Activated naive CD4-positive, alpha-beta T cell treated with anti-CD3 and anti-CD28 coated beads, Interleukin-2, amount 50 U/mL, for 24 hours (primary cell): ENCODE data around the gene ATG9B.

Experiments
- H3K27ac Mint-ChIP-seq: one replicate; pipeline ENCODE4 v1.8.0; 2021; ENCODE audit warnings: mild to moderate bottlenecking, mixed read lengths
- H3K27me3 Mint-ChIP-seq: one replicate; pipeline ENCODE4 v1.8.0; 2021; ENCODE audit warnings: mixed read lengths
- H3K36me3 Mint-ChIP-seq: one replicate; pipeline ENCODE4 v1.8.0; 2021; ENCODE audit warnings: mixed read lengths
- H3K4me1 Mint-ChIP-seq: one replicate; pipeline ENCODE4 v1.8.0; 2021; ENCODE audit warnings: mixed read lengths
- H3K4me3 Mint-ChIP-seq: one replicate; pipeline ENCODE4 v1.8.0; 2021; ENCODE audit warnings: mild to moderate bottlenecking, mixed read lengths
- H3K9me3 Mint-ChIP-seq: one replicate; pipeline ENCODE4 v1.8.0; 2021; ENCODE audit warnings: mixed read lengths

ATG9B gene

DNA sequence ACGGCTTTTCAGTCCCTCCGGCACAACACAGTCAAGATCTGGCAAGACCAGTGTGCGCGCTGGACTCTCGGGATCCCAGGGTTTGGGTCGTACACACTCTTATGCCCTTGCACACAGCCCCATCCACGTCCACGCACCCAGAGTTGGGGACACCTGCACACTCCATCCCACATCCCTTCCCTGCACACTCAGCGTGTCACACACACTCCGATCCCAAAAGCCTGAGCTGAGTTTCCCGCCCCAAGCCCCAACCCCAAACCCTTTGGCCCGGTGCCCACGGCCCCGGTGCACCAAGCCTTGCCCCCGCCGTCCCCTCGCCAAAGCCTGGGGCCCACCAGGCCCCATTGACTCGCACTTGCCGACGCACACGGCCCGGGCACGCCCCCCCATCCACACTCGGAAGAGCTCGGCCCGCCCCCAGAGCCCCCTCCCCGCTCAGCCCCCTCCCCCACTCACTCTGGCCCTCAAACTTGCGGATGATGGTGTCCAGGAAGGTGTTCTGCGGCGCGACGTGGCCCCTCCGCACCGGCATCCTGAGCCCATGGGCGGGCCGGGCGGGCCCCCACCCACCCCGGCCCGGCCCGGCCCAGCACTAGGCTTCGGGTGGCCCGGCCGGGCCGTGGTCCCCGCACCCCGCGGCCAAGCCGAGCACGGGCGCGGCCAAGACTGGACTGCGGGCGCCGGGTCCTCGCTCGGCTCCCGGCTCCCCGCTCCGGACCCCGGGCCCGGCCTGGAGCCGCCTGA lies 46.7 kb downstream of the ATG9B start:
- Mint-ChIP-seq H3K27ac (no peak overlapping the region), H3K4me1 (peaks cover 35% of the 10 kb centered on the region), H3K4me3 (peak overlapping the region; percentile 86), H3K36me3 (no peaks in the 10 kb centered on the region), H3K9me3 (no peaks in the 10 kb centered on the region), H3K27me3 (peaks cover 14% of the 10 kb centered on the region)

DNA sequence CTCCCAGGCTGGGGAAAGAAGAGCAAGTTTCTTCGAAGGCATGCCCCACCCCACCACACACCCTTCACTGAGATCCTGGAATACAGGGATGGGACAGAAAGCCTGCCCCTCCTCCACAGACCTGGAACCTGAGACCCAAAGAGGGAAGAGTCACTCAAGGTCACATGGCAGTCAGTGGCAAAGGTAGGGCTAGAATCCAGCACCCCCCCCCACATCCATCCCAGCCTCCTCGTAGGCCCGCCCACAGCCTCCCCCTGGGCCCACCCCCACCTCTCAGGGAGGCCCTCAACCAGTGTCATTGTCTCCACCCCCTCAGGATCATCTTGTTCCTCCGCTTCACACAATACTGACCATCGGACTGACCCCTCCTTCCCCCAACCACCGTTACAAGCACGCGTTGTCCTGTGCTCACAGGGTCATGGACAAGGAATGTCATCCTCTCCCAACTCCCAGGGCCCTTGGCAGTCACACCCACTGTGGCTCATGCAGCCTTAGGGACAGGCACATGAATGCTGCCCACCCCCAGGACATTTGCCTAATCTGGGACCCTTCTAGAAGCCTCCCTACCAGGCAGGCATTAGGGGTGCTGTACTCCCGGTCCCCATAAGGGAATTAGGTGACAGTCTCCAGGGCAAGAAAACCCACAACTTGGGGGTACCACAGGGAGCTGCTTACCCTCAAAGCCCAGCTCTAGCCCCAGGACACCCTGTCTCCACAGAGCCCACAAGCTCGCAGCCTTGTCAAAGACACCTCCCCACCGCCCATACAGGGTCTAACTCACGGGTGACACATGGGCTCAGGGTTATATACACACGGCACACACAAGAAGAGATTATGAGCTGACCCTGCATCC lies 47.5 kb downstream of the ATG9B start:
- H3K36me3 Mint-ChIP-seq: no peaks in the 10 kb centered on the region

DNA sequence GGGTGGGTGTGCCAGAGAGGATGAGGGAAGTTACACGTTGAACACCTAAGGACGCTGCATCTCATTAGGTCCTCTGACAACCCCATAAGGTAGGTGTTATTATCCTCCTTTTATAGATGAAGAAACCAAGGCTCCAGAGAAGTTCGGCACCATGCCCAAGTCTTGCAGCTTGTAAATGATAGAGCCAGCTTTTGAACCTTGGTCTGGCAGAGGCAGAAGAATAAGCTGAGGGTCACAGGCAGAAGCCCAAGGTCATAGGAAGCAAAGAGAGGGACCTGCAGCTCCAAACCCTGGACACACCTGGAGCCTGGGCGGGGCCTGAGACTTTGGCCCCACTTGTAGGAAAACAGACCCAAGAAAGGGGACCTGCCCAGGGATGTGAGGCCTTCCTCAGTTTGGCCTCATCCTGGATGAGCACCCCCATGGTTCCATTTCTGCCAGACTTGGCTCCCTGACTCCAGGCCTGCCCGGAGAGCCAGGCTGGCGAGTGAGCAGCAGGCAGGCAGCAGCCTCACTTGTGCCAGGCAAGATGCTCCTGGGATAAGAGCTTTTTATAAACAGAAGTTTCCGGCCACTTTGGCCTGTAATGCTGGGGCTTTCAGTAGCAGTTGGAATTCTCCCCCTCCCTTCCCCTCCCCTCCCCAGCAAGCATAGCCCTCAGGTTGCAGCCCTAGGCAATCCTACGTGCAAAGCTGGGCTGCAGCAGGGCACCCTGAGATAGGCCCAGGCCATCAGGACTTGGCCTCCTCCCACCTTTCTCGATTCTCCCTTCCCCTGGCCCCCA lies 48.6 kb downstream of the ATG9B start:
- peaks cover 10% of the 10 kb centered on the region for H3K27me3 Mint-ChIP-seq
- H3K27ac Mint-ChIP-seq: peak overlapping the region; percentile 17
- H3K4me1 Mint-ChIP-seq: peaks cover 41% of the 10 kb centered on the region
- H3K9me3 Mint-ChIP-seq: no peaks in the 10 kb centered on the region
- no peaks in the 10 kb centered on the region for H3K36me3 Mint-ChIP-seq
- H3K4me3 Mint-ChIP-seq: peak overlapping the region; percentile 77

More for the DNA sequence above, 47.5 kb downstream of the ATG9B start:
- Mint-ChIP-seq H3K27me3 (peaks cover 14% of the 10 kb centered on the region), H3K4me1 (peaks cover 35% of the 10 kb centered on the region), H3K9me3 (no peaks in the 10 kb centered on the region), H3K27ac (no peak overlapping the region), H3K4me3 (peak overlapping the region; percentile 86)

DNA sequence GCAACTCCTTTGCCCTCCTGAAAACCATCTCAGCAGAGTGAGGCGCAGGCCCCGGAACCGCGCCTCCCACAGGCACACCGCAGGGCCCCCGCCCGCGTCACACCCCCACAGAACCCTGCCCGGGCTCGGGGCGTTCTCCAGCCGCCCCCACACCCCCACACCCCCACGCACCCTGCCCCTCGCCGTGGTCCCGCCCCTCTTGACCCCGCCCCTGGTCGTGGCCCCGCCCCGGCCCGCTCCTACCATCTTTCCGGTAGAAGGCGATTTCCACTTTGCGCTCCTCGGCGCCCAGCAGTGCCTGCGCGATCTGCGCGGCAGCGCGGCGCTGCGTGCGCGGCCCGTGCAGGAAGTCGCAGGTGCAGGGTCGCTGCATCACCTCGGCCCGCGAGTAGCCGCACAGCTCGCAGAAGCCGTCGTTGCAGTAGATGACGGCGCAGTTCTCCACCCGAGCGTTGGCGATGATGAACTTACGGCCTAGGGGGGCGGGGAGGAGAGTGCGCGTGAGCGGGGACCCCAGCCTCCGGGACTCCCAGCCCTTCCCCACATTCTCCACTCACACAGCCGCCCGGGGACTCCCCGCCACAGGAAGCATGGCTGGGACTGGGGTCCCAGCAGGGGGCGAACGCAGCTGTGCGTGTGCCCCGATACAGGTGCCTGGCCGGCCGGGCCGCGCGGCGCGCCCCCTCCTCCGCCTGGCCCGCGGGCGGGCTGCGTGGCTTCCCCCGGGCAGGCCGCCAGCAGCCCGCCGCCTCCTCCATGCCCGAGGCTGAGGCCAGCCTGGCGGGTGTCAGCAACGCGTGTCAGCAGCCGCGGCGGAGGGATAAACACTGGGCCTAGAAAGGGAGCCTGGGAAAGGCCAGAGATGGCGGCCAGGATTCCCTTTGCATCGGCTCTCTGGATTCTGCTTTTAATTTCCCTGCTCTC lies 49.6 kb downstream of the ATG9B start:
- Mint-ChIP-seq H3K4me3 (peak overlapping the region; percentile 86), H3K27ac (peak overlapping the region; percentile 76), H3K27me3 (peaks cover 10% of the 10 kb centered on the region), H3K9me3 (no peaks in the 10 kb centered on the region), H3K4me1 (peaks cover 50% of the 10 kb centered on the region), H3K36me3 (no peaks in the 10 kb centered on the region)

DNA sequence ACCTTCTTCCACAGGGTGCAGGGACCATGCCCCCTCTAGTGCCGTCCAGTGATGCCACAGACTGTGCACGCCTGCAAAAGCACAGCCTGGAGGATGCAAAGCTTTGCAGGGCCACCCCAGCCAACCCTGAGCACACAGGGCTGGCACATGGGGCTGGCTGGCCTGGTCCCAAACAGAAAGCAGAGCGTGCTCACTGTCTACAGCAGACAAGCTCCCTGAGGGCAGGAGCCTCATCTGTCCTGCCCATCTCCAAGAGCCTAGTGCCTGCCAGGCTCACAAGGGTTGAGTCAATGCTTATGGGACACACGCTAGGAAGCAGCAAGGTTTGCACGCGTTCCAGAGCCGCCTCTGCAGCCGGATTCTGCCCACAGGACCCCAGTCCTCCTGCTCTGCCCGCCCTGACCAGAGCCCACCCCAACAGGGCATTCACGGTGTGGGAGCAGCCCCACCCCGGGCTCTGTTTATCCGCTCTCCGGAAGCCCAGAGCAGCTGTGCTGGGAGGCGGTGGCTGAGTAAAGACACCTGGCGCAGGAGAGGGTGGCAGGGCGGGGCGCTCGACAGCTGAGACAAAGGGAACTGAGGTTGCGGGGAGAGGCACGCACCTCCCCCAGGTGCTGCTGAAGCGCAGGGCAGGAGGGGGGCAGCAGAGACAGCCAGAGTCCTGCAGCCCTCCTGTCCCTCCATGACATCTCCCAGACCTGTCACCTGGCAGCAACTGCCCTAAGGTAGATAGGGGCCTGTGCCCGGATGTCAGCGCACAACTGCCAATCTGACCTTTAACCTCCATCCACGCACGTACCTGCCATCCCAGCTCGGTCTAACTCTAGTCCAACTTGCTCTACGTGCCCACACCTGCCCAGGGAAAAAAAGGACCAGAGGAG lies 50.5 kb downstream of the ATG9B start:
- Mint-ChIP-seq H3K4me3 (peak overlapping the region; percentile 86), H3K9me3 (no peaks in the 10 kb centered on the region), H3K27ac (peak overlapping the region; percentile 71), H3K36me3 (no peaks in the 10 kb centered on the region), H3K4me1 (peaks cover 53% of the 10 kb centered on the region), H3K27me3 (peaks cover 9% of the 10 kb centered on the region)

DNA sequence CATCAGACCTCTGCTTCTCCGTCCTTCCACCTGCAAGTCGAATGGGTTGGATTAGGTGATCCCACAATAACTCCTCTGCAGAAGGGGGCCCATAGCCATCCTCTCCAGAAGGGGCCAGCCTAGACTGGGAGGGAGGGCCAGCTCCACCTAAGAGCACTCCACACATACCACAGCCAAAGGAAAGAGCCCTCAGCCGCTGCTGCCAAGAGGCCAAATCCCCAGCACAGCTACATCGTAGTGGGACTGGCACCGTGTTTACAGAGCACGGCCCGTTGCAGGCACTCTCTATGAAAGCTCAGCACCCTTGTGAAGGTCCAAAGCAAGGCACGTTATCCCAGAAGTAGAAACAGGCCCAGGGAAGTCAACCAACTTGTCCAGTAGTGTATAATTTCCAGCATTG lies 51.6 kb downstream of the ATG9B start:
- Mint-ChIP-seq H3K27ac (no peak overlapping the region), H3K4me1 (peaks cover 55% of the 10 kb centered on the region)

DNA sequence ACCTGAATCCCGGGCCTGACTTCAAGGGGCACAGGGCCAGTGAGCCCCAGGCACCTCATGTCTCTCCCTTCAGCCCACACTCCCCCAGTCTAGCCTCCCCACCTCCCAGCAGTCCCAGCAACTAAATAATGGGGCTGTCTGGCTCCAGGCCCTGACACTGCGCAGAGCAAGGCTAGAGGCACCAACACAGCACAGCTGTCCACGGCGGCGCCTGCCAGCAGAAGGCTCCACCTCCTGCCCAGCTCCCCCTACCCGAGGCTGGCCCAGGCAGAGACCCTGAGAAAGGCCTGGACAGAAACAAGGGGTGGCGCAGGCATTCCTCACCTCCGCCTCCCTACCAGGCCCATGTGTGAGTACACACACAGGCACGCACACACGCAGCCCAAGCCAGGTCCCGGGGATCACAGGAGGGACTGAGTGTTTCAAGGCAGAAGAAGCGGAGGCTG lies 52.2 kb downstream of the ATG9B start:
- Mint-ChIP-seq H3K36me3 (no peaks in the 10 kb centered on the region), H3K4me3 (no peak overlapping the region), H3K27me3 (peaks cover 5% of the 10 kb centered on the region), H3K9me3 (no peaks in the 10 kb centered on the region), H3K27ac (no peak overlapping the region), H3K4me1 (peaks cover 50% of the 10 kb centered on the region)

More for the DNA sequence above, 51.6 kb downstream of the ATG9B start:
- H3K4me3 Mint-ChIP-seq: no peak overlapping the region
- no peaks in the 10 kb centered on the region for H3K9me3 Mint-ChIP-seq
- peaks cover 9% of the 10 kb centered on the region for H3K27me3 Mint-ChIP-seq
- H3K36me3 Mint-ChIP-seq: no peaks in the 10 kb centered on the region

DNA sequence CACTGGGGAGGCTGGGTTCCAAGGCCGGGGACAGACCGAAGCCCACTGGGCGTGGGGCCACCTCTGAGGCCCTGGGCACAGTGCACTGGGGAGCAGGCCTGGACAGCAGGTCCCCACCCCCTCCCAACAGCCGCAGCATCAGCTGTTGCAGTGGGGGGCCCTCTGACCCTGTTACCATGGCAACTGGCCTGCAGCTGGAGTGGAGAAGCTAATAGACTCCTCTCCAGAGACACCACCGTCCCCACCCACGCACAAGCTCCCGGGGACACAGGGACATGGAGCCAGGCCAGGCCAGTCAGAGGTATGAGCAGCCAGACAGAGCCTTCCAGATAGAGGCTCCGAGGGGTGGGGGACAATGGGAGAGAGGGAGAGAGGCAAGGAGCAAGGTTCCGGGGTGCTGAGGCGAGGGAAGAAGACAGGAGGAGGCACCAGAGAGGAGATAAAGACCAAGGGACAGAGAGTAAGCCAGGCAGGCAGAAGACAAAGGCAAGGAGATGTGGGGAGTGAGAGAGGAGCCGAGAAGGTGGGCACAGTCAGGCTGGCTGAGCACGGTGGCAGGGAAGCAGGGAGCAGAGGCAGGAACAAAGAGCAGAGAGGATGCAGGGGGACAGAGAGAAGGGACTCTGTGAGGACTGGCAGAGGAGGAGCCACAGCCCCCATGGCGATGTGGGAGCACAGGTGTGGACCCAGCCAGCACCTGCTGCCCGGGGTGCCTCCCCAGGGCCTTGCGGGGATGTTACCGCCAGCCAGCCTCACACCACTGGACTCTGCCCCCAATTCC lies 52.9 kb downstream of the ATG9B start:
- Mint-ChIP-seq H3K27ac (no peak overlapping the region), H3K27me3 (peaks cover 1% of the 10 kb centered on the region), H3K36me3 (no peaks in the 10 kb centered on the region), H3K4me3 (no peak overlapping the region), H3K4me1 (peaks cover 44% of the 10 kb centered on the region), H3K9me3 (no peaks in the 10 kb centered on the region)

DNA sequence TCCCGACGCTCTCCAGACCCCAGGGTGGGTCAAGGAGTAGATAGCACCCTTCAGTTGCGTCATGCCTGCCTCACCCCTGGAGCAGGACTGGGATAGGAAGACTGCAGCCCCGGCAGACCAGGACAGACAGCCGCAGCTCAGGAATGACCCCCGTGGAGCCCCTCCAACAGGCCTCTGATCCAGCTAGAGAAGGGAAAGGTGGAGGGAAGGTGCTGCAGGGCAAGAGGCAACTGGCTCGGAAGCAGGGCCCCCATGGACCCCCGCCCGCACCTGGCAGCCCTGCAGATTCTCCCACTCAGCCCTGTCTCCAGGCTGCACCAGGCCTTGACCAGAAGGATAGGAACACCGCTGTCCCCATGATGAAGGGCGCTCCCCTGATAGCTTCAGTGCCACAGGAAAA lies 53.9 kb downstream of the ATG9B start:
- no peaks in the 10 kb centered on the region for H3K36me3 Mint-ChIP-seq
- no peaks in the 10 kb centered on the region for H3K27me3 Mint-ChIP-seq
- no peak overlapping the region for H3K27ac Mint-ChIP-seq
- no peaks in the 10 kb centered on the region for H3K9me3 Mint-ChIP-seq
- no peak overlapping the region for H3K4me3 Mint-ChIP-seq
- peaks cover 38% of the 10 kb centered on the region for H3K4me1 Mint-ChIP-seq

DNA sequence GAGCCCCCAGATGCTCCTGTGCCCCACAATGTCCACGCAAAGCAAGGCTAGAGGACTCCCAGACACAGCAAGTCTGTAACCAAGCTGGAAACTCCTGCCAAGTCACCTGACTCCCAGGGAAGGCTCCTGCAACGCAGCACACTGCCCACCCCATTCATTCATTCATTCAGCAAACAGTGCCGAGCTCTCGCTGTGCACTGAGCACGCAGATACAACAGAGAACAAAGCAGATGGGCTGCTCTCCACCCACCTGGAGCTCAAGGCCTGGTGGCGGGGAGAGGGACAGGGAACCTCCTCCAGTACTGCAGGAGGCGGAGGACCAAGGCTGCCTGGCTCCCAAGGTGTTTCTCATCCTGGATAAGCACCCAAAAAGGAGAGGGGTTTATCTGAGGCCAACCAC lies 54.8 kb downstream of the ATG9B start:
- Mint-ChIP-seq H3K4me1 (peaks cover 39% of the 10 kb centered on the region), H3K36me3 (no peaks in the 10 kb centered on the region), H3K27me3 (no peaks in the 10 kb centered on the region), H3K4me3 (no peak overlapping the region), H3K9me3 (no peaks in the 10 kb centered on the region), H3K27ac (no peak overlapping the region)

DNA sequence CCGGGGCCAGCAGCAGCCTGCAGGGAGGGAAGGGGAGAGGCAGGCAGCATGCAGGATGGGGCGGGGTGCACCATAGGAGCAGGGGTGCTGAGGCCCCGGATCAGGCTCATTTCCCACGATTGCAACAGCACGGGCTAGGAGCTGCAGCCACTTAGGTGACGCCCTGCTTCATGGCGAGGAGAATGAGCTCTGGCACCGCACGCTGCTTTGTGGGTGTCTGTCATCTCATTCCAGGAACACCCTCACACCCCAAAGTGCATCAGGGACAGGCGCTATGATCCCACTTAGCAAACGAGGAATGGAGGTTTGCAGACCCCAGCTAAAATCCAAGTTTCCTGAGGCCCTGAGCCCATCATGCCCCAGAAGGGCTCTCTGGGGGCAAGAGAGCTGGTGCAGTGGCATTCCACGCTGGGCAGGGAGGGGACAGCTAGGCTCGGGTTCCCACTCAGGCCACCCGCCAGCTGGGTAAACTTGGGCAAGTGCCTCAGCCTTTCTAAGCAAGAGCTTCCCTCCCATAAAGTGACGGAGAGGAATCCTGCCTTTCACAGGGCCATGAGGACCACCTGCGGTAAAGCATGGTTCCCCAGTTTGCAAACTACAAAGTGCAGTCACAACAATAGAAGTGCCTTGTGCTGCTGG lies 55.4 kb downstream of the ATG9B start:
- H3K27me3 Mint-ChIP-seq: no peaks in the 10 kb centered on the region
- no peaks in the 10 kb centered on the region for H3K36me3 Mint-ChIP-seq
- no peaks in the 10 kb centered on the region for H3K9me3 Mint-ChIP-seq
- peaks cover 35% of the 10 kb centered on the region for H3K4me1 Mint-ChIP-seq
- no peak overlapping the region for H3K4me3 Mint-ChIP-seq
- no peak overlapping the region for H3K27ac Mint-ChIP-seq

DNA sequence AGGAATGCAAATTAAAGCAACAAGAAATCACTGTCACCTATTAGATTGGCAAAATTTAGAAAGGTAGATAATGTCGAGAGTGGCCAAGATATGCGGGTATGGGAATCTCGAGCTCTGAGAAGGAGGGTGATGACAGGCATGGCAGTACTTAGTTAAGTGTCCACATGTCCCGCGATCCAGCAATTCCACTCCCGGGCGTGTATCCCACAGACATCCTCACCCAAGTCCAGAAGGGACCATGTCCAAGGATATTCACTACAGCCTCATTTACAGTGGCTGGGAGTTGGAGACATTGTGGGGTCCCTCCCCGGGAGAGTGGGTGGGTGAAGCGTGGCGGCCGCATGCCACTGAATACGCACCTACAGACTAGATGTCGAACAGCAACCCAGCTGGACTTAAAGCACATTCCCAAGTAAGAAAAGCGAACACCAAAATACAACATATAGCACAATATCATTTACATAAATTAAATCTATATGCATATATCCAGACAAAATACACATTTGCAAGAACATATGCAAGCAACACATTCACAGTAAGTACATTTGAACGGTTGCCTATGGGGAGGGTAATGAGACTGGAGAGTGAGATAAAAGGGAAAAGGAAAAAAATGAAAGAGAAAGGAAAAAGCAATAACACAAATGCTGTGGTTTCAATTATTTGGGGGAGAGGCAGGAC lies 56.1 kb downstream of the ATG9B start:
- Mint-ChIP-seq H3K27me3 (no peaks in the 10 kb centered on the region), H3K4me1 (peaks cover 33% of the 10 kb centered on the region), H3K27ac (no peak overlapping the region)

More for the DNA sequence above, 56.1 kb downstream of the ATG9B start:
- Mint-ChIP-seq H3K36me3 (no peaks in the 10 kb centered on the region), H3K4me3 (no peak overlapping the region), H3K9me3 (no peaks in the 10 kb centered on the region)
